OCI-M1 (cell line): ENCODE data around the gene TRIM29.

Source experiments
- DNase-seq: peaks from one replicate; lab custom pipeline; 2025; lab: John Stamatoyannopoulos, UW

Gene TRIM29

GRCh38 chr11:120122924-120123683, 14.8 kb downstream of the TRIM29 start:
- DNase-seq: peak; percentile 58

- DNase-seq: peak; percentile 31
Observed at GRCh38 chr11:120121914-120122473, 15.9 kb downstream of the TRIM29 start.

- no peak for DNase-seq
Observed at GRCh38 chr11:120121336-120121735, 16.6 kb downstream of the TRIM29 start.

GRCh38 chr11:120120805-120121335, 17.0 kb downstream of the TRIM29 start:
- no peak for DNase-seq

- DNase-seq: no peak
Observed at GRCh38 chr11:120119121-120119520, 18.8 kb downstream of the TRIM29 start.

- DNase-seq: no peak
Observed at GRCh38 chr11:120117991-120118390, 19.9 kb downstream of the TRIM29 start.

- no peak for DNase-seq
Observed at GRCh38 chr11:120116966-120117365, 20.9 kb downstream of the TRIM29 start.

GRCh38 chr11:120115272-120116000, 22.5 kb downstream of the TRIM29 start:
- no peak for DNase-seq

GRCh38 chr11:120112174-120112796, 25.6 kb downstream of the TRIM29 start:
- DNase-seq: peak; percentile 42

GRCh38 chr11:120109531-120109930, 28.4 kb downstream of the TRIM29 start:
- no peak for DNase-seq

- DNase-seq: no peak
Observed at GRCh38 chr11:120108785-120109168, 29.1 kb downstream of the TRIM29 start.

- DNase-seq: peak; percentile 88
Observed at GRCh38 chr11:120108154-120108784, 29.6 kb downstream of the TRIM29 start.

- no peak for DNase-seq
Observed at GRCh38 chr11:120107692-120108091, 30.2 kb downstream of the TRIM29 start.

GRCh38 chr11:120106354-120107150, 31.4 kb downstream of the TRIM29 start:
- DNase-seq: no peak

- DNase-seq: no peak
Observed at GRCh38 chr11:120105576-120105975, 32.3 kb downstream of the TRIM29 start.

- DNase-seq: no peak
Observed at GRCh38 chr11:120104041-120104565, 33.8 kb downstream of the TRIM29 start.

- DNase-seq: no peak
Observed at GRCh38 chr11:120102864-120103122, 35.1 kb downstream of the TRIM29 start.

GRCh38 chr11:120102050-120102863, 35.7 kb downstream of the TRIM29 start:
- no peak for DNase-seq

GRCh38 chr11:120098503-120099020, 39.4 kb downstream of the TRIM29 start:
- DNase-seq: no peak
